ENCODE data around the gene UBN1.

Gene UBN1

GRCh38 chr16:4865231-4865860, 18.1 kb downstream of the UBN1 start:
- Mint-ChIP-seq H3K27me3 (no peaks in the 10 kb centered on the region), H3K4me3 (no peak overlapping the region), H3K4me1 (ENCODE audit: low read depth) (peaks cover 4% of the 10 kb centered on the region), H3K9me3 (no peaks in the 10 kb centered on the region), H3K36me3 (ENCODE audit: low read depth) (peaks cover 59% of the 10 kb centered on the region), H3K27ac (no peak overlapping the region)

GRCh38 chr16:4866586-4866985, 19.3 kb downstream of the UBN1 start:
- Mint-ChIP-seq H3K27ac (no peak overlapping the region), H3K9me3 (no peaks in the 10 kb centered on the region), H3K36me3 (ENCODE audit: low read depth) (peaks cover 55% of the 10 kb centered on the region)

GRCh38 chr16:4868026-4868425, 20.7 kb downstream of the UBN1 start:
- Mint-ChIP-seq H3K9me3 (no peaks in the 10 kb centered on the region), H3K36me3 (ENCODE audit: low read depth) (peaks cover 55% of the 10 kb centered on the region), H3K4me1 (ENCODE audit: low read depth) (peaks cover 4% of the 10 kb centered on the region)

More at GRCh38 chr16:4866586-4866985, 19.3 kb downstream of the UBN1 start:
- Mint-ChIP-seq H3K27me3 (no peaks in the 10 kb centered on the region), H3K4me3 (no peak overlapping the region), H3K4me1 (ENCODE audit: low read depth) (peaks cover 4% of the 10 kb centered on the region)

GRCh38 chr16:4868535-4868934, 21.3 kb downstream of the UBN1 start:
- Mint-ChIP-seq H3K4me1 (ENCODE audit: low read depth) (peaks cover 4% of the 10 kb centered on the region), H3K27me3 (no peaks in the 10 kb centered on the region), H3K36me3 (ENCODE audit: low read depth) (peaks cover 58% of the 10 kb centered on the region), H3K4me3 (no peak overlapping the region), H3K9me3 (no peaks in the 10 kb centered on the region), H3K27ac (no peak overlapping the region)

More at GRCh38 chr16:4868026-4868425, 20.7 kb downstream of the UBN1 start:
- Mint-ChIP-seq H3K27ac (no peak overlapping the region), H3K27me3 (no peaks in the 10 kb centered on the region), H3K4me3 (no peak overlapping the region)

- H3K27ac Mint-ChIP-seq = no peak overlapping the region
- H3K4me1 Mint-ChIP-seq (ENCODE audit: low read depth) = peaks cover 4% of the 10 kb centered on the region
- H3K9me3 Mint-ChIP-seq = no peaks in the 10 kb centered on the region
Measured at GRCh38 chr16:4869147-4869805, 22.0 kb downstream of the UBN1 start.

GRCh38 chr16:4870138-4870671, 22.9 kb downstream of the UBN1 start:
- peaks cover 4% of the 10 kb centered on the region for H3K4me1 Mint-ChIP-seq (ENCODE audit: low read depth)
- no peak overlapping the region for H3K4me3 Mint-ChIP-seq
- H3K27ac Mint-ChIP-seq = no peak overlapping the region
- H3K36me3 Mint-ChIP-seq (ENCODE audit: low read depth) = peaks cover 49% of the 10 kb centered on the region
- no peaks in the 10 kb centered on the region for H3K27me3 Mint-ChIP-seq
- no peaks in the 10 kb centered on the region for H3K9me3 Mint-ChIP-seq

More at GRCh38 chr16:4869147-4869805, 22.0 kb downstream of the UBN1 start:
- H3K36me3 Mint-ChIP-seq (ENCODE audit: low read depth) = peaks cover 51% of the 10 kb centered on the region
- H3K4me3 Mint-ChIP-seq = no peak overlapping the region
- H3K27me3 Mint-ChIP-seq = no peaks in the 10 kb centered on the region

GRCh38 chr16:4871071-4871470, 23.8 kb downstream of the UBN1 start:
- Mint-ChIP-seq H3K27ac (no peak overlapping the region), H3K4me3 (no peak overlapping the region), H3K36me3 (ENCODE audit: low read depth) (peaks cover 56% of the 10 kb centered on the region), H3K27me3 (no peaks in the 10 kb centered on the region), H3K4me1 (ENCODE audit: low read depth) (peaks cover 4% of the 10 kb centered on the region), H3K9me3 (no peaks in the 10 kb centered on the region)

GRCh38 chr16:4873091-4873490, 25.8 kb downstream of the UBN1 start:
- no peaks in the 10 kb centered on the region for H3K4me1 Mint-ChIP-seq (ENCODE audit: low read depth)
- no peaks in the 10 kb centered on the region for H3K9me3 Mint-ChIP-seq
- no peaks in the 10 kb centered on the region for H3K27me3 Mint-ChIP-seq
- no peak overlapping the region for H3K4me3 Mint-ChIP-seq
- no peak overlapping the region for H3K27ac Mint-ChIP-seq
- H3K36me3 Mint-ChIP-seq (ENCODE audit: low read depth) = peaks cover 48% of the 10 kb centered on the region

- H3K9me3 Mint-ChIP-seq = no peaks in the 10 kb centered on the region
- H3K4me3 Mint-ChIP-seq = no peak overlapping the region
- no peaks in the 10 kb centered on the region for H3K4me1 Mint-ChIP-seq (ENCODE audit: low read depth)
- no peak overlapping the region for H3K27ac Mint-ChIP-seq
- H3K36me3 Mint-ChIP-seq (ENCODE audit: low read depth) = peaks cover 42% of the 10 kb centered on the region
- no peaks in the 10 kb centered on the region for H3K27me3 Mint-ChIP-seq
Measured at GRCh38 chr16:4874666-4875065, 27.4 kb downstream of the UBN1 start.

GRCh38 chr16:4876646-4877379, 29.5 kb downstream of the UBN1 start:
- Mint-ChIP-seq H3K36me3 (ENCODE audit: low read depth) (peaks cover 38% of the 10 kb centered on the region), H3K4me3 (no peak overlapping the region), H3K9me3 (no peaks in the 10 kb centered on the region), H3K27ac (no peak overlapping the region), H3K27me3 (no peaks in the 10 kb centered on the region), H3K4me1 (ENCODE audit: low read depth) (no peaks in the 10 kb centered on the region)

- H3K27ac Mint-ChIP-seq = no peak overlapping the region
Measured at GRCh38 chr16:4877380-4877685, 30.1 kb downstream of the UBN1 start.

GRCh38 chr16:4879049-4879448, 31.8 kb downstream of the UBN1 start:
- Mint-ChIP-seq H3K9me3 (no peaks in the 10 kb centered on the region), H3K27ac (no peak overlapping the region), H3K4me3 (no peak overlapping the region), H3K27me3 (no peaks in the 10 kb centered on the region), H3K36me3 (ENCODE audit: low read depth) (peaks cover 44% of the 10 kb centered on the region), H3K4me1 (ENCODE audit: low read depth) (no peaks in the 10 kb centered on the region)

More at GRCh38 chr16:4877380-4877685, 30.1 kb downstream of the UBN1 start:
- Mint-ChIP-seq H3K9me3 (no peaks in the 10 kb centered on the region), H3K27me3 (no peaks in the 10 kb centered on the region), H3K4me1 (ENCODE audit: low read depth) (no peaks in the 10 kb centered on the region), H3K36me3 (ENCODE audit: low read depth) (peaks cover 39% of the 10 kb centered on the region), H3K4me3 (no peak overlapping the region)

GRCh38 chr16:4880006-4880580, 32.8 kb downstream of the UBN1 start:
- no peak overlapping the region for H3K27ac Mint-ChIP-seq
- H3K27me3 Mint-ChIP-seq = no peaks in the 10 kb centered on the region
- no peaks in the 10 kb centered on the region for H3K4me1 Mint-ChIP-seq (ENCODE audit: low read depth)
- no peak overlapping the region for H3K4me3 Mint-ChIP-seq
- peaks cover 49% of the 10 kb centered on the region for H3K36me3 Mint-ChIP-seq (ENCODE audit: low read depth)
- no peaks in the 10 kb centered on the region for H3K9me3 Mint-ChIP-seq

GRCh38 chr16:4882000-4882632, 34.8 kb downstream of the UBN1 start:
- Mint-ChIP-seq H3K9me3 (no peaks in the 10 kb centered on the region), H3K27ac (no peak overlapping the region)

More at GRCh38 chr16:4882000-4882632, 34.8 kb downstream of the UBN1 start:
- H3K4me3 Mint-ChIP-seq = no peak overlapping the region
- no peaks in the 10 kb centered on the region for H3K4me1 Mint-ChIP-seq (ENCODE audit: low read depth)
- H3K36me3 Mint-ChIP-seq (ENCODE audit: low read depth) = peaks cover 55% of the 10 kb centered on the region
- no peaks in the 10 kb centered on the region for H3K27me3 Mint-ChIP-seq

Data from stimulated activated naive CD8-positive, alpha-beta T cell treated with anti-CD3 and anti-CD28 coated beads, Interleukin-15, Interleukin-2, amounts not matched to agents 100 ng/mL and 50 ng/mL, for 24 hours (primary cell).